Stimulated activated CD4-positive, alpha-beta T cell treated with anti-CD3 and anti-CD28 coated beads, TNF-alpha, amount 100 ng/mL, for 4 hours (primary cell): ENCODE measurements around the gene PPP1R14C.

Experiments
- DNase-seq, 3 experiments: peaks; one replicate each; pipeline ENCODE4 v3.0.0-alpha.2; 2020; ENCODE audit warnings: low read depth in 3 of 3

The PPP1R14C gene

DNA sequence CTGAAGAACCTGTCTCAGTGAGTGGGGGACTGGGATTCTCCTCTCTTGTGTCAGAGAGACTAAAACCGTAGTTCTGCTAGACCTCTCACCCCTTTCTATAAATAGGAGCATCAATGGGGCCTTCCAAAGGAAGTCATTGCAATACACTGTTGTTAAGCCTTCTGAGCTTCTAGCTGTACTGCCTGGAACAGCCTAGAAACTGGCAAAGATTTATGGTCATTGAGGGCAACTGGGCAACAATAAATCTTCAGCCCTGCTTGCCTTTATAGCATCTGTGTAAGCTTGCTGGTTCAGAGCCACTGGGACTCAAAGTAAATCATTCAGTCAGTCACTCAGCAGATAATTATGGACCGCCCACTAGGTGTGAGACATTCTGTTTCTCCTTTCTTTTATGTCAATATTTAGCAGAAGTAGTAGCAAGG lies 53.2 kb downstream of the PPP1R14C start:
- DNase-seq = no peak

DNA sequence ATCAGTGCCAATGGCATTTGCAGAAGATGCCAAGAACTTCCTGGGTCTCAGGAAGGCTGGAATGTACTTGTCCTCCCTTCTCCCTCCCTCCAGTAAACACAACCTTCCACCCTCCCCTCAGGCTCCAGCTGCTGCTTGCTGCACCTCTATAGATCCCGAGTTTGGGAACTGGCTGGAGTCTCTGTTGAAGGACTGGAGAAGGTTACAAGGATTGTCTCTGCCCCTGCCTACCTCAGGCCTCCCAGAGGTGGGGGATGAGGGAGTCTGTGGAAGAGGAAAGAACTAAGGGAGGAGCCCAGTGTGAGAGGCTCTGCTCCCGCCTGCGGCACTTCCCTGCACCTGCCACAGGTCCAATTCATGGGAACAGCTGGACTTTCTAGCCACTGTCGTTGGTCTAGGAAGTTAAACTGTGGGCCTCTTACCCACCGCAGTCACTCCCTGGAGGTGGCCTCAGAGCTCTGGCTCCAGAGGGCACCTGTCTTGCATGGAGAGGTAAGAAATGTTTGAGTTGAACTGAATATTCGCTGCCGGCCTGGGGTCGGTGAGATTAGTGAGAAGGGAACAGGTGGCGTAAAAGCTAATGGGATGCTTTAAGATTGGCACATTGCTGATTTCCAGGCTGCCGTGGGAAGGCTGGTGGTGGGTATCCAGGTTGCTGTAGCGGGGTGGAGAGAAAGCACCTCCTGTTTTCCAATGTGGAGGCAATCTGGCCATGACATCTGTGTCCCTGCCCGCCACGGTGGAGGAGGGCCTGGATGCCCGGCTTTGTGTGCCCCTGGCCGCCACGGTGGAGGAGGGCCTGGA lies 54.3 kb downstream of the PPP1R14C start:
- no peak for DNase-seq

DNA sequence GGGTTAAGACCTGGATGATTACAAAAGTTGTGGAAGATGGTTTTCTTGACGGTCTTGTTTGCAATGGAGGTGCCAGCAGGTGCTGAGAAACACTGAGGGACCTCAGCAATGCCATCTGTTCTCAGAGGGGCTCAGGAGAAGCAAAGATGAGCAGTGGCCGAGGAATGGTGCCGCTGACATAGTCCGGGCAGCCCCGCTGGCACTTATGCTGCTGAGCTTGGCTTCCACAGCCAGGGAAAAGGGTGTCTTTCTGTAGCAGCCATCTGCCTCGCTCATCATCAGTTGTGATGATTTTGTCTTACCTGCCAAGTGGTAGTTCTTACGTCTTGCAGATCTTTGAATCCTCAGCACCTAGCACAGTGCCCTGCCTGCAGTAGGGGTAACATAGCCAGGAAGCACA lies 55.7 kb downstream of the PPP1R14C start:
- no peak for DNase-seq

DNA sequence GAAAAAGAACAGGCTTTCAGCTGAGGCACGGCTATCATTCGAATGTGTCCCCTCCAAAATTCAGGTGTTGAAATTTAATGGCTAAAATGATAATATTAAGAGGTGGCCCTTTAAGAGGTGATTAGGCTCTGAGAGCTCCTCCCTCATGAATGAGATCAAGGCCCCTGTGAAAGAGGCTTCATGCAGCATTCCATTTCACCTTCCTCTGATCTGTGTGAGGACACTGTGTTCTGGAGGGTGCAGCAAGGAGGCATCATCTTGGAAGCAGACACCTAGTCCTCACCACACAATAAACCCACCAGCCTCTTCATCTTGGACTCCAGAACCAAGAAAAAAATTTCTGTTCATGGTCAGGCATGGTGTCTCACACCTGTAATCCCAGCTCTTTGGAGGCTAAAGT lies 56.4 kb downstream of the PPP1R14C start:
- DNase-seq = no peak

DNA sequence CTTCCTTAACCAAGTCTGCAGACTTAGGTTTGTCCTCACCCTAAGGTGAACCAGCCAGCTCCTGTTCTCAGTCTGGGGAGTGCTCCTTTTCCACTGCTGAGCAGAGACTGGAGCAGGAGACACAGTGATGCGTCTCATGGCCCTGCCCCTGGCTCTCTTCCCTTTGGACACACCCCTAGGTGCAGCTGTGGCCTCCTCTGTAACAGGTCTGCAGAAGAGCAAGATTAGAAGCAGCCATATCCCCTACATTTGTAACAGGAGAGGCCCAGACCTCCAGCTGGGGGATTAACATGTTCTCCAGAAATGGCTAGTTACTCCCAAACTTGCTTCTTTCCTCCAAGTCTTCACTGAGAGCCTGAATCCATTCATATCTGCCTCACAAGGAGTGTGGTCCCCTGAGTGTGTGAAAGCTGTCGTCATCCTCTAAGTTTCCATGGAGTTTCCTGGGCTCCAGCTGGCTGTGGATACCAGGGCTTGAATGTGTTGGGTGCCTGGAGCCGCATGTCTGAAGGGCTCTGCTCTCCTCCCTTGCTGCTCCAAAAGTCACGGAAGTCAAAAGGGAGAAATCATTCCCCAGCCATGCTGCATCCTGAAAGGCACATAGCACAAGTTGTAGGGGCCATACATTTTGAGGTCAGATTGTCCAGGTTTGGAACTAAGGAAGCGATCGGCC lies 57.7 kb downstream of the PPP1R14C start:
- DNase-seq = no peak

DNA sequence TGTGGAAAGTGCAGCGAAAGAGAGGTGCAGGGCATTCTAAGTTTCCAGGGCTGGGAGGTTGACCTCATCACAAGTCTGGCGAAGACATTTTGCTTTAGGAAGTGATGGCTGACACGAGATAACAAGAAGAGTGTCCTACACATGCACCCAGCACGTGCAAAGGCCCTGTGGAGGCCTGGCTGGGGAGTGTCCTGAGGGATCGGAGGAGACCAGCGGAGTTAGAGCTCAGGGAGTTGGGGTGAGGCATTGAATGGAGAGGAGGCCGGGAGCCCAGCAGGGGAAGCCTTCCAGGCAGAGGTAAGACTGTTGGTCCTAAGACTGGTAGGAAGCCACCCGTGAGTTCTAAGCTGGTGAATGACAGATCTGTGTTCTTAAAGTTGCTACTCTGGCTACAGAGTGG lies 58.4 kb downstream of the PPP1R14C start:
- no peak for DNase-seq

DNA sequence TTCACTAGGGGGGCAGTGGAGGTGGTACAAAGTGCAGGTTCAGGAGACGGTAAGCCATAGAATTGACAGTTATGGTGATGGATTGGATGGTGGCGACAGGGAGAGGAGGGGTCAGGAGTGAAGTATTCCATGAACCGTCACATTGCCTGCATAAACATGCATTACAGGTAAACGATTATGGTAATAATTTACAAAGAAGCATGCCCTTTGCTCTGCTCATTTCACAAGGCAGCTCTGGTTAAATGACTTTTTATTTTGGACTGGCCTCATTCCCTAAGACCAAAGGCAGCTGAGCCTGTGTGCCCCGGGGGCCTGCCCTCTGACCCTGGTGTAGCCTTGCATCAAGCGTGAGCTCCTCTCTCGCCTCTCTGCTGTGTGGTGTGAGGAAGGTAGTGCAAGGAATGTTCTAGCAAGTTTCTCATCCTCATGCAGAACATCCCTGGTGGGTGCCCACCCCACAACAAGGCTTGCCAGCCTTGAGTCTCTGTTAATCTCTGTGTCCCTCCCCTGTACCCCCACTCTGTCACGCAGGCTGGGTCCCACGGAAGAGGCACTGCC lies 59.0 kb downstream of the PPP1R14C start:
- no peak for DNase-seq

DNA sequence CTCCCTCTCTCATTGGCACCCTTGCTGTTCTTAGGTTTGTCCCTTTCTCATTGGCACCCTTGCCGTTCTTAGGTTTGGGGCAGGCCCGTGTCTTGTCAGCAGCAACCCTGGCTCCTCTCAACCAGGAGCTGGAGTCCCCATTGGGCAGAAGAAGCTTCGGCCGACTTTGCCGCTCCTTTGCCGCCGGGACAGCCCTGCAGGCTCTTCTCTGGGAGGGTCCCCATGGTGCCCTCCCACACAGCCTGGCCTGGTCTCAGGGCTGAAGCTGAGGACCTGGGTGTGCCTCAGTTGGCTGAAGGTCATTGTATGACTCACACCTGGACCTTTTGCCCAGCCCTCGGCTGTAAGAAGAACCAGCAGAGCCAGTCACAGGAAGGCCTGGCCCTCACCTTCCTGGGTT lies 59.6 kb downstream of the PPP1R14C start:
- no peak for DNase-seq

DNA sequence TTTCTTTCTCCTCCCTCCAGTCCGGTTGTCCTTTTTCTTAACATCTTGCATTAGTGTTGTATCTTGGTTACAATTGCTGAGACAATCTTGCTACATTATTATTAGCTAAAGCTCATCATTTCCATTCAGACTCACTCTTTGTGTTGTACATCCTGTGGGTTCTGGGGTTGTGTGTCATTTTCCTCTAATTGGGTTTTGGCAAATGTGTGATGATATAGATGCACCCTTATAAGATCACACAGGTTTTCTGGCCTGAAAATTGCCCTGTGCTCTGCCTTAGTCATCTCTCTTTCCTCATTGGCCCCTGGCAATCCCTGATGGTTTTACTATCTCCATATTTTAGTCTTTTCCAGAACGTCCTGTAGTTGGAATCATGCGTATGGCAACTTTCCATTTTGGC lies 60.1 kb downstream of the PPP1R14C start:
- no peak for DNase-seq

DNA sequence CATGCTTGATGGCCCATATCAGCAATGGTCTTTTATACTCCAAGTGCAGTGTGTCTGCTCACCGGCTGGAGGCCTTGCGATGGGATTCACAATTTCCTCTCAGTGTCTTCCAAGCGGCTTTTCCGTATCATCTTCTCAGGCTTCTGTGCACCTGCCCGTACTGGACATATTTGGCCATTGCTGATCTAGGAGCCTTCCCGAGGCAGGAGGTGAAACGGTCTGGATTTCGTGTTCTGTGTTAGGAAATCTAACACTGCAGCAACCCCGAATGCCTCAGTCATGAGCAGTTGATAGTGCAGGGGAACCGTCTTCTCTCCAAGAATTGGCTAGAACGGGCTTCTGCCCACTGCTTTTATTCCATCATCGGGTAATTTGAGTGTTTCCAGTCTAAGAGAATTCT lies 60.5 kb downstream of the PPP1R14C start:
- DNase-seq = no peak

DNA sequence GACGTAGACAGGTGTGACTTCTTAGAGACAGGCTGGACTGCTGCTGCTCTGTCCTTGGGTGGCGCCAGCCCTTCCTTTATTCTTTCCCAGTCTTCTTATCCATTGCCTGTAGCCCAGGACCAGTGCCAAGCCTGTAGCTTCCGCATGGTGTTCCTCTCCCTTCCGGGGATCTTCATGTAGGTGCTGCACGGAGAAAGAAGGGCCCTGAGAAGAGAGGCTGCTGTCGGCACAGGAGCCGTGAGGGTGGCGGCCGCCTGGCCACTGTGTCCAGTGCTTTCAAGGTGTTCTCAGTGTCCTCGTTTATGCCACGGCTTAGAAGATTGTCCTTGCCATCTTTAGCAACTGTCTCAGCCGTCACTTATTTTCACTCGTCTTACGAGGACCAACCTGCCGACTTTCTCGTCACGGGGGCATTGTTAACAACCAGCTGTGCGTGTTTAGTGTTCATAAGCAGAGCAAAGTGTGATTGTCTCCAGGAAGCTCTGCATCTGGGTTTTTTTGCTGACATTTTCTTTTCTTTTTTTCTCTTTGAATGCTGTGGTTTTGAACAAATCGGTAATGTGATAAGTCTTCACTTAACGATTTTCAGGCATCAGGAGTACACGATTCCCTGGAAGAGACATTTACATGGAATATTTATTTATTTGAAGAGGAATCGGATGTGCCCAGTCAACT lies 61.2 kb downstream of the PPP1R14C start:
- DNase-seq = no peak

DNA sequence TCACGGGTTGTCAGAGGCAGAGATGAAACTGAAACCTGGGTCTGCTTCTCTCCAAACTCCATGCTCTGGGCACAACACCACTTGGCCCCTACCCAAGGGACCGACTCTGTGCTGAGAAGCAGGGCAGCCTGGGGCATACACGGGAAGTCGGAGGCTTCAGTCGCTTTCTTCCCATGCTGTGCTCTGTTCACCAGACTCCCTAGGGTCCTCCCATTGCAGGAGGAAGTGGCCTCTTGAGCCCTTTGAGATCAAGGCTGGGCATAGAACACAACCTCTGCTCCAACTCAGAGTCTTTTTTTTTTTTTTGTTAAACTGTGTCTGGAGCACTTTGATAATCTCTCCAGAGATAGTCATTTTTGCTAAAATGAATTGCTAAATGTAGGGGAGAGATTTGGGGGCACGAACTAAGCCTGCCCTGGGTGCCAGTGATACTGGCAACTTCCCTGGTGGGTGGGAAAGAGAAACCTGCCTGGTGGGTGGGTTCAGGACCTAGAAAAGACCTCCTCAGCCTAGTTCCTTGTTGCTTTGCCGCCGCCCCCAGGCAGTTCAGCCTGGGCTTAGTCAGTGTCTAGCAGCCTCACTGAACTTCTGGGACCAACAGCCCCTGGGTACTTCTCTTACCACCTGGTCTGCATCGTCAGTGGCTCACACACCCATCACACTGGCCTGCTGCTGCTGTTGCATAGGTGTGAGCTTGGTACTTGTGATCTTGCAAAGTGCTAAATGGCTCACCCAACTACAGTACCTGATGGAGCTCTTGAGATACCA lies 62.0 kb downstream of the PPP1R14C start:
- no peak for DNase-seq

DNA sequence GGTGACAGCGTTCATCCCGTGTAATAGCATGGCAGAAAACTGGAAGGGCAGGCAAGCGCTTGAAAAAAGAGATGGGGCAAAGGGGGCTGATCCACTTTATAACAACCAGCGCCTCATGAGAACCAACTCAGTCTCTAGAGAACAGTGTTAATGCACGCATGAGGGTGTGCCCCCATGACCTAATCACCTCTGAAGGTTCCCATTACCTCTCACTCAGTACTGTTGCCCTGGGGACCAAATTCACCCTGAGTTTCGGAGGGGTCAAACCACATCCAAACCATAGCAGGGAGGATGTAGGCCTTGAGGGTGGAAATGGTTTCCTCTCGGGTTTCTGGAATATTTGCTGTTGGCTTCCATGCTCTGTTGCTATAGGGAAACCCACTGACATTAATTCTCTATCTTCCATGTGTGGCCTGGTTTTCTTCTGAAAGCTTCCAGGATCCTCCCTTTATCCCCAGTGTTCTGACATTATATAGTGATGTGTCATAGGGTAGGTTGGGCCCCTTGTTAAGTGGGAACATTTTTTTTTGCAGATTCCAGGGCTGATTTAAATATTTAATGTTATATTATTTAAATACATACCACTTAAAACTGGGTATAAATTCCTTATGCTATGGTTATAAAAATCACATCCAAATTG lies 65.2 kb downstream of the PPP1R14C start:
- DNase-seq = no peak

DNA sequence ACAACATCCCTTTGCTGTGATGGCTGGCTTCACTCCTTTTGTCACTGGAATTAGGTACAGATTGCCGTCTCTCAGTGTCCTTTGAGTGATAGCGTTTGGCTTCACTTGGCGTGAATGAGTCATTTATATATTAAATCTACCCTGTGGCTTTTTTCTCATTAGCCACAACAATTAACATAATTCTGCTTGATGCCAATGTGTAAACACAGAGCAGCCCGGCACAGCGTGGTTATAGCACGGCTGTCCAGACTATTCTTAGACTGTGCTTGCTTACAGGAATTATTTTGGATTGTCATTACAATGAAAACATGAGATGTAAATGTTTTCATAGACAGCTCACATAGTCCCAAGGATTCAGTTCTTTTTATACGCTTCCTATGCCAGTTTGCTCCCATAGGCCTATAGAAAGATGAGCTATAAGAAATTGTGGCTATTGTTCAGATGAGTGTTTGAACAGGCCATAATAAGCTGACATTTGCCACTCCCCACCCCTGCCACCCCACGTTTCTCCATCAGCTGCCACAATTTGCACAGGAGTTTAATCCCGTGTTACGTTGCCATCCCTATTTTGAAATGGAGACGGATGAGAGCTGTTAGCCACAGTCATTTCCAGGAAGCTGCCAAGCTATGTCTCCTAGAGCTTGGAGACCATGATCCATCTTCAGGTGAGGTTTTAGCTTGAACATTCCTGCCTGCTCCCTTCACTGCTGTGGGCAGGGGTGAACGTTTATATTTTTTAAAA lies 65.9 kb downstream of the PPP1R14C start:
- DNase-seq = no peak

DNA sequence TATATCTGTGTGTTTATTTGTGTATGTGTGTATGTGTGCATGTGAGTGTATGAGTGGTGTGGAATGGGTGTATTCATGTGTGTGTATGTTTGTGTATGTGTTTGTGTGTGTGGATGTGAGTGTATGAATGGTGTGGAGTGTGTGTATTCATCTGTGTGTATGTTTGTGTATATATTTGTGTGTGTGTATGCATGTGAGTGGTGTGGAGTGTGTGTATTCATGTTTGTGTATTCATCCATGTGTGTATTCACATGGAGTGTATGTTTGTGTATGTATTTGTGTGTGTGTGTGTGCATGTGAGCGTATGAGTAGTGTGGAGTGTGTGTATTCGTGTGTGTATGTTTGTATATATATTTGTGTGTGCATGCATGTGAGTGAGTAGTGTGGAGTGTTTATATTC lies 66.6 kb downstream of the PPP1R14C start:
- DNase-seq = no peak

DNA sequence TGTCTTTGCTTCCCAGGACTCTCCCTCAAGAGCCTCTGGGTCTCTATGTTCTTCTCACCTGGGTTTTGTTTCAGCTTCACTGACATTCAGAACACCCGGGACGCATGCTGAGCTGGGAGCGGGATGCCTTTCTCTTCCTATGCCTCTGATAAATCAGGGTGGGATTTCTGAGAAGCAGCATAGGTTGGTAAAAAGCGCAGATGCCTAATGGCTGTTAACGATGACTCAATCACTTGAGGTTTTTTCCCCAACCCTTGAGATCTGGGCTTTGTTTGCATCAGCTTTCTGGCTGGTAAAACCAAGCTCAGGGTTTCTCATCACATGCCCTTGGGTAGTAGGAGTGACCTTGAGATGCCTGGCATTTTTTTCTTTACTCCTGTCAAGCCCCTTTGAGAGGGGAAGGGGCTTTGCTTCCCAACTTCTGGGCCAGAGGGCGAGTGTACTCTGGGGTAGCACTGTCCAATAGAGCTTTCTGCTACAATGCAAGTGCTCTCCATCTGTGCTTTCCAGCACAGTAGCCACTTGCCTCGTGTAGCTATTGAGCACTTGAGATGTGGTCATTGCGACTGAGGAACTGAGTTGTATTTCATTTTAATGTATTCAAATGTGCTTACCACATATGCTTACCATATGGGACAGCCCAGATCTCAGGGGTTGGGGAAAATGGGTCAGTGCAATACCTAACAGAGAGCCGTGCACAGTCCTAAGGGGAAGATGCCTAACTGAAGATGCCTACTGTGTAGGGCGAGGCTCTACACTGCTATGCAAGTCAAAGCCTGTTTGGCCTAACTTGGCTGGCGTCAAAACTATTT lies 69.1 kb downstream of the PPP1R14C start:
- no peak for DNase-seq

DNA sequence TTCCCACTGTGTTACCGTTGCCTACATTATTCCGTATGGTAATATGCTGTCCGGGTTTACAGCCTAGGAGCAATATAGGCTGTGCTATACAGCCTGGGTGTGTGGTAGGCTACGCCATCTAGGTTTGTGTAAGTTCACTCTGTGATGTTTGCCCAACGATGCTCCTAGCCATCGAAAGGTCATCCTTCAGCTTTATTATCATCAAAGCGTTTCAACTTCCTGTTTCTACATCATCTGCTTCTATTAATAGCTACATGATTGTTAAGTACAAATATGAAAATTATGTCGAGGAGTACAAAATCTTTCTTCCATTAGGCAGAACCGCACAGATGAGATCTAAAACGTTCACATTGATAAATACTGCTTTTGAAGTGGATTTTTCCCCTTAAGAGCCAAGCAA lies 69.9 kb downstream of the PPP1R14C start:
- DNase-seq = no peak

DNA sequence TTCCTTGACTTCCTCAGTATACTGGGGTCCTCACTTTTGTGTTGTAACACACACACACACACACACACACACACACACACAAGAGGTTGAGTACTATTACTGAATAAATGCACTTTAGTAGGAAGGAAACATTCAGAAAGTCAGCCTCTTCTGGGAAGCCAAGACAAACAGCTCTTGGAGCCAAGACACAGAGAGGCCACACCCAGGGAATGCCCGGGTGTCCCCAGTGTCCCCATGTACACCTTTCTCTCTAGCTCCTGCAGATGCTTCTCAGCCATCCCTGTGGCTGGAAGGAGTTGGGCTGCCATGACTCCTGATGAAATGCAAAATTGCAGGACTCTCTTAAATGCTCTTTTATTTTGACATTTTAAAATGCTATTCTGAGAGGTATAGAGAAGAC lies 70.5 kb downstream of the PPP1R14C start:
- DNase-seq = no peak

DNA sequence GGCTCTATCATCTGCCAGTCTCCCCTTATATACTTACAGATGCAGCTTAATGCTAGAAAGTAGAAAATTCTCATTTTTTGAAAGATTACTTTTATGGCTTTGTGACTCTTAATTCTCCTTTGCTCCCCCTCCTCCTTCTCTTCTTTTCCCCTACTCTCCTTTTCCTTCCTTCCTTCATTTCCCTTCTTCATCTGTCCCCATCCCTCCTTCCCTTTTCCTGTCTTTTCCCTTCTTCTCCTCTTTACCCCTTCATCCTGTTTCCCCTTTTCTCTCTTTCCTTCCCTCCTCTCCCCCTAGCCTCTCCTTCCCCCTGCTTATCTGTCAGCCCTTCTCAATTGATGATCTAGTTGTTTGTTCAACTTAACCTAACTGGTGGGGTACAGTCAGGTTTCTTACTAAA lies 71.5 kb downstream of the PPP1R14C start:
- DNase-seq = no peak
